Ishikawa (cell line): ENCODE results near the gene GALNT1.

Experiments
- CEBPB ChIP-seq: IDR thresholded peaks from 2 replicates; pipeline ENCODE4 v1.6.1; 2012
- CREB1 ChIP-seq: IDR thresholded peaks from 2 replicates; pipeline ENCODE4 v1.6.1; 2012; ENCODE audit warnings: low read depth
- EGR1 ChIP-seq: IDR thresholded peaks from 2 replicates; pipeline ENCODE4 v1.6.1; 2012
- EP300 ChIP-seq: IDR thresholded peaks from 2 replicates; pipeline ENCODE4 v1.6.1; 2012; ENCODE audit warnings: borderline replicate concordance
- FOXM1 ChIP-seq: IDR thresholded peaks from 2 replicates; pipeline ENCODE4 v1.6.1; 2012; ENCODE audit warnings: low read depth, borderline replicate concordance
- MAX ChIP-seq: IDR thresholded peaks from 2 replicates; pipeline ENCODE4 v1.6.1; 2012
- NFIC ChIP-seq: IDR thresholded peaks from 2 replicates; pipeline ENCODE4 v1.6.1; 2012
- RAD21 ChIP-seq: IDR thresholded peaks from 2 replicates; pipeline ENCODE4 v1.6.1; 2012; ENCODE audit warnings: low read depth
- REST ChIP-seq: IDR thresholded peaks from 2 replicates; pipeline ENCODE4 v1.6.1; 2012; ENCODE audit warnings: low read depth, mild to moderate bottlenecking
- TAF1 ChIP-seq: IDR thresholded peaks from 2 replicates; pipeline ENCODE4 v1.6.1; 2012; ENCODE audit warnings: low read depth, mild to moderate bottlenecking
- TCF12 ChIP-seq: IDR thresholded peaks from 2 replicates; pipeline ENCODE4 v1.6.1; 2012; ENCODE audit warnings: low read depth
- TEAD4 ChIP-seq: IDR thresholded peaks from 2 replicates; pipeline ENCODE4 v1.6.1; 2012
- YY1 ChIP-seq: IDR thresholded peaks from 2 replicates; pipeline ENCODE4 v1.6.1; 2012; ENCODE audit warnings: low read depth
- ZBTB7A ChIP-seq: IDR thresholded peaks from 2 replicates; pipeline ENCODE4 v1.6.1; 2012; ENCODE audit warnings: low read depth
- TF ChIP-seq, protein P1 (sequence below): IDR thresholded peaks from 2 replicates; pipeline ENCODE4 v1.6.1; 2012

Gene GALNT1

DNA sequence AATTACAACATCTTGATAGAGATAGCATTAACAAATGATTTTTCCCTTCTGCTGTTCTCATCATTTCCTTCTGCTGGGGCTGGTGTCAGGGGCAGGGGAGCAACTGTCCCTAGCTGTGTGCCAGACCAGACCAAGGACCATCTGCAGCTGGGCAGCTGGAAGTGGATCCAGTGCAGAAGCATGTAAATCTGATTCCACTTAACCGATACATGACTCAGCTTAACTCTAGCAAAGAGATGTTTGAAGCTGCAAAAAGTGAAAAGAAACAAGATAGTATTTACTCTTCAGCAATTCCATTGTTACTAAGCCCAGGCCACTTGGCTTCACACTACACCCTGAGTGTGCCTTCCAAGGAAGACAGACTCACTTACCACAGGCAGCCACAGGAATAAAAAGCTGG lies 151.1 kb downstream of the GALNT1 start:
- TF ChIP-seq TCF12 = no peak
- TF ChIP-seq CEBPB = no peak
- no peak for TF ChIP-seq CREB1
- TF ChIP-seq TAF1 = no peak
- TF ChIP-seq NFIC = no peak
- TF ChIP-seq YY1 = no peak
- no peak for TF ChIP-seq RAD21
- TF ChIP-seq FOXM1 = no peak
- no peak for TF ChIP-seq ZBTB7A
- no peak for TF ChIP-seq EP300
- no peak for TF ChIP-seq MAX
- TF ChIP-seq REST = no peak
- TF ChIP-seq, protein P1, sequence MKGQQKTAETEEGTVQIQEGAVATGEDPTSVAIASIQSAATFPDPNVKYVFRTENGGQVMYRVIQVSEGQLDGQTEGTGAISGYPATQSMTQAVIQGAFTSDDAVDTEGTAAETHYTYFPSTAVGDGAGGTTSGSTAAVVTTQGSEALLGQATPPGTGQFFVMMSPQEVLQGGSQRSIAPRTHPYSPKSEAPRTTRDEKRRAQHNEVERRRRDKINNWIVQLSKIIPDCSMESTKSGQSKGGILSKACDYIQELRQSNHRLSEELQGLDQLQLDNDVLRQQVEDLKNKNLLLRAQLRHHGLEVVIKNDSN = no peak
- TF ChIP-seq TEAD4 = no peak
- TF ChIP-seq EGR1 = no peak

- TF ChIP-seq CREB1 = no peak
- TF ChIP-seq MAX = no peak
- TF ChIP-seq RAD21 = no peak
- no peak for TF ChIP-seq TCF12
These were observed 151.9 kb downstream of the GALNT1 start for GRCh38 chr18:35733408-35733807.

DNA sequence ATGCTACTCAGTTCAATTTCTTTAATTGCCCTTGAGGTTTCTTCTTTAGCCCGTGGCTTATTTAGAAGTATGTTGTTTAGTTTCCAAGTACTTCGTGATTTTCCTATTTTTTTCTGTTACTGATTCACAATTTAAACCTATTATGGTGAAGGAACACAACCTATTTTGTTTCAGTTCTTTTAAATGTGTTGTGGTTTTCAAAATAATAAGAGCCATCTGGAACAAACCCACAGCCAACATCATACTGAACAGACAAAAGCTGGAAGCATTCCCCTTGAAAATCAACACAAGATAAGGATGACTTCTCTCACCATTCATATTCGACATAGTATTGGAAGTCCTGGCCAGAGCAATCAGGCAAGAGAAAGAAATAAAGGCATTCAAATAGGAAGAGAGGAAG lies 155.2 kb downstream of the GALNT1 start:
- TF ChIP-seq FOXM1 (no peak), CREB1 (no peak), TEAD4 (no peak), EP300 (no peak), TCF12 (no peak), MAX (no peak), ZBTB7A (no peak), REST (no peak), CEBPB (no peak), TAF1 (no peak), EGR1 (no peak), RAD21 (no peak), YY1 (no peak), NFIC (no peak)
- TF ChIP-seq, protein P1 = no peak

- TF ChIP-seq EGR1 (no peak), TEAD4 (no peak), MAX (no peak), TAF1 (no peak), NFIC (no peak), TCF12 (no peak), FOXM1 (no peak), CEBPB (no peak), EP300 (no peak), YY1 (no peak), ZBTB7A (no peak), RAD21 (no peak), CREB1 (no peak), REST (no peak)
- TF ChIP-seq, protein P1 = no peak
These were observed 158.2 kb downstream of the GALNT1 start for GRCh38 chr18:35739778-35740177.
